Prostate gland (tissue), 2 donors: ENCODE results near the gene MARS1.

ENCODE experiments used
- CTCF ChIP-seq, 4 experiments: fragments of 200-600 bp in 2 of 4; fragments of 450-650 bp in 2 of 4; sonication (generic) in 2 of 4; IDR thresholded peaks; 1 replicate in 3 of 4; 2 replicates in 1 of 4; pipeline ENCODE4 v1.5.1; 2016 to 2019; ENCODE audit warnings: antibody characterized with exemption in 4 of 4, mild to moderate bottlenecking in 2 of 4, moderate library complexity in 2 of 4
- POLR2A ChIP-seq: fragments of 450-650 bp; IDR thresholded peaks from one replicate; pipeline ENCODE4 v1.6.1; 2016; ENCODE audit warnings: antibody characterized with exemption, mild to moderate bottlenecking

- TF ChIP-seq CTCF (IDR thresholded peaks at IDR 0.05) (peak in 1 of 4 experiments; percentile 6), POLR2A (no peak)
These were observed 33.7 kb downstream of the MARS1 start for GRCh38 chr12:57521525-57522010.
